OCI-LY1 (cell line): ENCODE data around the gene BTBD3.

Source experiments
- H2AFZ ChIP-seq: fragments of 200-600 bp; sonication (generic), shearing (Covaris generic); 2 replicates; pipeline ENCODE4 v1.6.0; 2014; ENCODE audit warnings: antibody characterized with exemption, mild to moderate bottlenecking, low read length
- H3F3A ChIP-seq: fragments of 200-600 bp; sonication (generic), shearing (Covaris generic); 2 replicates; pipeline ENCODE4 v1.6.0; 2014; ENCODE audit warnings: mild to moderate bottlenecking, antibody characterized with exemption, low read length, moderate library complexity; ENCODE audit not compliant: insufficient read depth
- H3K27ac ChIP-seq: fragments of 200-600 bp; sonication (generic); 2 replicates; pipeline ENCODE4 v1.5.1; 2014; ENCODE audit warnings: low read length, mixed run types, mild to moderate bottlenecking, low read depth; ENCODE audit not compliant: poor library complexity, severe bottlenecking
- H3K27me3 ChIP-seq: fragments of 200-600 bp; sonication (generic); 2 replicates; pipeline ENCODE4 v1.6.0; 2014; ENCODE audit warnings: antibody characterized with exemption, mild to moderate bottlenecking, low read length, moderate library complexity; ENCODE audit not compliant: insufficient read depth
- H3K36me3 ChIP-seq: fragments of 200-600 bp; sonication (generic); 2 replicates; pipeline ENCODE4 v1.6.1; 2014; ENCODE audit warnings: mild to moderate bottlenecking, antibody characterized with exemption, low read length, moderate library complexity, mixed read lengths; ENCODE audit not compliant: insufficient read depth
- H3K4me1 ChIP-seq: fragments of 200-600 bp; sonication (generic); 2 replicates; pipeline ENCODE4 v1.5.1; 2014; ENCODE audit warnings: mild to moderate bottlenecking, low read length, moderate library complexity; ENCODE audit not compliant: insufficient read depth, severe bottlenecking
- H3K4me2 ChIP-seq: fragments of 200-600 bp; sonication (generic), shearing (Covaris generic); 2 replicates; pipeline ENCODE4 v1.6.1; 2014; ENCODE audit warnings: low read length
- H3K4me3 ChIP-seq: fragments of 200-600 bp; sonication (generic); 2 replicates; pipeline ENCODE4 v1.5.1; 2014; ENCODE audit warnings: low read length, low read depth, mild to moderate bottlenecking, mixed read lengths; ENCODE audit not compliant: poor library complexity, severe bottlenecking
- H3K79me2 ChIP-seq: fragments of 200-600 bp; shearing (Covaris generic); 2 replicates; pipeline ENCODE4 v1.6.1; 2016; ENCODE audit warnings: mixed run types, low read length, mixed read lengths; ENCODE audit not compliant: insufficient read depth
- H3K9ac ChIP-seq: fragments of 200-600 bp; sonication (generic), shearing (Covaris generic); 2 replicates; pipeline ENCODE4 v1.6.1; 2014; ENCODE audit warnings: mild to moderate bottlenecking, low read length, mixed read lengths
- H3K9me2 ChIP-seq: fragments of 200-600 bp; sonication (generic), shearing (Covaris generic); 2 replicates; pipeline ENCODE4 v1.6.1; 2014; ENCODE audit warnings: low read depth, mild to moderate bottlenecking, low read length, mixed read lengths
- H3K9me3 ChIP-seq: fragments of 200-600 bp; shearing (Covaris generic); 2 replicates; pipeline ENCODE4 v1.6.1; 2014; ENCODE audit warnings: low read length, mixed read lengths
- H4K20me1 ChIP-seq: fragments of 200-600 bp; sonication (generic), shearing (Covaris generic); 2 replicates; pipeline ENCODE4 v1.6.0; 2016; ENCODE audit warnings: mild to moderate bottlenecking, low read length; ENCODE audit not compliant: insufficient read depth
- EZH2 ChIP-seq: fragments of 200-600 bp; sonication (generic), shearing (Covaris generic); IDR thresholded peaks from 2 replicates; pipeline ENCODE4 v1.8.0; 2017; ENCODE audit warnings: borderline replicate concordance, mixed run types, mild to moderate bottlenecking, antibody characterized with exemption, low read length, moderate library complexity, mixed read lengths
- TF ChIP-seq, protein P1 (sequence below): fragments of 200-600 bp; sonication (generic), shearing (Covaris generic); IDR thresholded peaks from 2 replicates; pipeline ENCODE4 v1.5.1; 2017; ENCODE audit warnings: mild to moderate bottlenecking, antibody characterized with exemption, low read length, moderate library complexity, mixed read lengths

BTBD3 gene

DNA sequence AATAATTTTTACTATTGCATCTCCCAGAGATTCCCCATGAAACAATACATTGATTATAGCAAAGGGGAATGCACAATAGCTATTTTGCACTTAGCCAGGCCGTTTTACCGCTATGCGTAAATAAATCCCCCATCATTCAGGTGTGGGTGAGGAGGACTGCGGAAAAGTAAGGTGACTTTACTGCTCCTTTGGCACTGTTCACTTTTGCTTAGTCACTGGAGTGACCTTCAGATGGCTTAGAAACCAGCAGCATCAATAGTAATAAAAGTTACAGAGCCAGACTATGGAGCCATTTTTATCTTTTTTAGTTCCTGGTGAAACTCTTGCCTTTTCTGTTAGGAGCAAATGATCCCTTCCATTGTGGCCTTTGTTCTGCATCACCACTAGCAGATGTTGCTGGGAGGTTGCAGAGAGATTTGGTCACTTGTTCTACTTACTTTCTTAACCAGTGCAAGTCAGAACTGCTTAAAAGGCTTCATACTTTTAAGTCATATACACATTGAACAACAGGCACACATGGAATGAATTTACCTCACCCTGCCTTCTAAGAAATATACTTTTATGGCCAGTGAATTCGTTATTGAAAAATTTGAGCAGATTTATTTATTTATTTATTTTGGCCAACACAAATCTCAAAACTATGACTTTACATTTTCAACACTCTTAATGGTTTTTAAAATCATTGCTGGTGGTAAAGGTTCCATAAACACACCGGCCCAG lies 12.1 kb upstream of the BTBD3 start:
- Histone ChIP-seq H3K9me3 (no peaks in the 10 kb centered on the region), H2AFZ (no peak overlapping the region), H3K36me3 (no peaks in the 10 kb centered on the region), H3K79me2 (no peaks in the 10 kb centered on the region), H3K4me3 (no peak overlapping the region), H3F3A (no peaks in the 10 kb centered on the region), H3K4me1 (no peaks in the 10 kb centered on the region), H4K20me1 (no peaks in the 10 kb centered on the region), H3K9ac (no peak overlapping the region), H3K27me3 (no peaks in the 10 kb centered on the region), H3K4me2 (no peak overlapping the region), H3K27ac (no peak overlapping the region), H3K9me2 (no peaks in the 10 kb centered on the region)
- TF ChIP-seq, protein P1, sequence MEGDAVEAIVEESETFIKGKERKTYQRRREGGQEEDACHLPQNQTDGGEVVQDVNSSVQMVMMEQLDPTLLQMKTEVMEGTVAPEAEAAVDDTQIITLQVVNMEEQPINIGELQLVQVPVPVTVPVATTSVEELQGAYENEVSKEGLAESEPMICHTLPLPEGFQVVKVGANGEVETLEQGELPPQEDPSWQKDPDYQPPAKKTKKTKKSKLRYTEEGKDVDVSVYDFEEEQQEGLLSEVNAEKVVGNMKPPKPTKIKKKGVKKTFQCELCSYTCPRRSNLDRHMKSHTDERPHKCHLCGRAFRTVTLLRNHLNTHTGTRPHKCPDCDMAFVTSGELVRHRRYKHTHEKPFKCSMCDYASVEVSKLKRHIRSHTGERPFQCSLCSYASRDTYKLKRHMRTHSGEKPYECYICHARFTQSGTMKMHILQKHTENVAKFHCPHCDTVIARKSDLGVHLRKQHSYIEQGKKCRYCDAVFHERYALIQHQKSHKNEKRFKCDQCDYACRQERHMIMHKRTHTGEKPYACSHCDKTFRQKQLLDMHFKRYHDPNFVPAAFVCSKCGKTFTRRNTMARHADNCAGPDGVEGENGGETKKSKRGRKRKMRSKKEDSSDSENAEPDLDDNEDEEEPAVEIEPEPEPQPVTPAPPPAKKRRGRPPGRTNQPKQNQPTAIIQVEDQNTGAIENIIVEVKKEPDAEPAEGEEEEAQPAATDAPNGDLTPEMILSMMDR: no peak
- TF ChIP-seq EZH2: no peak

DNA sequence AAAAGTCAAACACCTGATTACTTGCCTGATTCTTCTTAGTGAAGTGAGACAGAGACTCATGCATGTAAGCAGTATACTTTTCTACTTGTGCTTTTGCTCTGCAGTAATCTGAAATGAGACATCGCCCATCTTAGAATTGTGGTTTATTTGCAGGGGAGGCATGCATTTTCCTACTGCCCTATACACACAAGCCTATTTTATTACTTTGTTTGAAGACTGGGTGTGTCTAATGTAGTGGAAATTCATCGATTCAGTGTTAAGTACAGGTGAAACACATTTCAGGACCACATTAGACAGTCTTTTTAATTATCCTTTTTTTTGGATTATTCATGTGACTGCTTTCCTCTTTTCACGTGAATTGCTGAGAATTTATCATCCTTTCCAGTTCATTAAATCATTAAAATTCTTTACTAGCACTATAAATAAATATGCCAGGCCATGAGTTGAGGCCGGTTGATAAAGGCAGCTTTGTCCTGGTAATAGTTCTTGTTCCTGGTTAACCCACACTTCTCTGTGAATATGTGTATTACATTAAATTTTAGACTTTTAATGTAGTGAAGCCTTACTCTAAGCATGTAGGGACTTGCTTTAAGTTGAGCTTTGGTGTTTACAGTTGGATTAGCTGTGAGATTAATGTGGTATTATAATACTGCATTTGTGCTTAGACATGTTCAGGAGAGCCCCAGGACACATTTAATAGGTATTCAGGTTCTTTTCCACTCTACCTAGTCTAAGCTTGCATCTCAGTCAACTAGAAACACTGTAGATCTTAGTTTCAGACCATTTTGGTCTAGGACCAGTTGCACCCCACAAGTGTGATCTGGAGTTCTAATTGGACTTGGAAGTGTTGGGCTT lies 10.8 kb upstream of the BTBD3 start:
- H3K9ac ChIP-seq: no peak overlapping the region
- no peak overlapping the region for H2AFZ ChIP-seq
- H3K27ac ChIP-seq: no peak overlapping the region
- H3K9me3 ChIP-seq: no peaks in the 10 kb centered on the region
- no peaks in the 10 kb centered on the region for H3K36me3 ChIP-seq
- no peaks in the 10 kb centered on the region for H3F3A ChIP-seq
- H3K9me2 ChIP-seq: no peaks in the 10 kb centered on the region
- no peak overlapping the region for H3K4me3 ChIP-seq
- H3K4me2 ChIP-seq: no peak overlapping the region
- no peaks in the 10 kb centered on the region for H4K20me1 ChIP-seq
- TF ChIP-seq, protein P1: no peak
- TF ChIP-seq EZH2: no peak
- H3K27me3 ChIP-seq: no peaks in the 10 kb centered on the region
- H3K79me2 ChIP-seq: no peaks in the 10 kb centered on the region
- H3K4me1 ChIP-seq: no peaks in the 10 kb centered on the region

DNA sequence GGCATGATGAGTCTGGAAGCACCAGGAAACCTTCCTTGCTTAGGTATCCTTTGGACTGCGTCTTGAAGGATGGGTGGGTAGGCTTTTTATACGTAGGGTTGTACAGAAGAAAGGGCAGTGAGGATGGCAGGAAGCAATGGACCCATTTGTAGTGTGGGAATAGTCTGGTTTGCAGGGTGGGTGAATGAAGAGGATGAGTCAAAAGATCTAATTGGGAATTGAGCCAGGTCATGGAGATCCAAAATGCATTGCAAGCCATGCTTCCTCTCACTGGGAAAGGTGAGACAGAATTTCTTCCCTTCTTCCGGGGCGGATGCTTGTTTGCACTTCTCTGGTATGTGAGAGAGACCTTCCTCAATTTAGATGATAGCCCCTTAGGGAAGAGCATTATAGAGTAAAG lies 10.1 kb upstream of the BTBD3 start:
- H4K20me1 ChIP-seq: no peaks in the 10 kb centered on the region
- H2AFZ ChIP-seq: no peak overlapping the region
- H3K9me3 ChIP-seq: no peaks in the 10 kb centered on the region
- no peak overlapping the region for H3K4me2 ChIP-seq
- no peak overlapping the region for H3K9ac ChIP-seq
- no peaks in the 10 kb centered on the region for H3K36me3 ChIP-seq
- H3K79me2 ChIP-seq: no peaks in the 10 kb centered on the region
- TF ChIP-seq, protein P1: no peak
- H3K4me1 ChIP-seq: no peaks in the 10 kb centered on the region
- no peaks in the 10 kb centered on the region for H3F3A ChIP-seq
- no peaks in the 10 kb centered on the region for H3K27me3 ChIP-seq
- no peaks in the 10 kb centered on the region for H3K9me2 ChIP-seq
- H3K4me3 ChIP-seq: no peak overlapping the region
- no peak overlapping the region for H3K27ac ChIP-seq
